Endodermal cell (in vitro differentiated cells): Measurements from ENCODE around the gene FLNC. TPM values are rescaled to one million over a fixed set of nuclear protein-coding genes. Genes with fewer than 3 reads are reported as not detected.

Experiments
- DNase-seq: peaks from one replicate; pipeline ENCODE4 v3.0.0-alpha.2; 2017
- H3K27ac ChIP-seq: 2 replicates; pipeline ENCODE4 v1.5.1; 2013; ENCODE audit warnings: mild to moderate bottlenecking, low read depth, low read length, moderate library complexity
- H3K27me3 ChIP-seq: 2 replicates; pipeline ENCODE4 v1.6.1; 2013; ENCODE audit warnings: mild to moderate bottlenecking, low read length, moderate library complexity; ENCODE audit not compliant: insufficient read depth, control insufficient read depth, poor library complexity, severe bottlenecking
- H3K36me3 ChIP-seq: 2 replicates; pipeline ENCODE4 v1.7.0; 2013; ENCODE audit warnings: mild to moderate bottlenecking, low read length, moderate library complexity; ENCODE audit not compliant: control insufficient read depth, insufficient read depth
- H3K4me1 ChIP-seq: one replicate; pipeline ENCODE4 v1.7.0; 2013; ENCODE audit warnings: low read length; ENCODE audit not compliant: control insufficient read depth, insufficient read depth
- H3K4me3 ChIP-seq: 2 replicates; pipeline ENCODE4 v1.5.1; 2013; ENCODE audit warnings: mild to moderate bottlenecking, low read length, moderate library complexity
- H3K9ac ChIP-seq: 2 replicates; pipeline ENCODE4 v1.6.1; 2013; ENCODE audit warnings: mild to moderate bottlenecking, low read length, moderate library complexity; ENCODE audit not compliant: poor library complexity, severe bottlenecking; ENCODE audit errors: extremely low read depth
- H3K9me3 ChIP-seq: 2 replicates; pipeline ENCODE4 v1.6.1; 2013; ENCODE audit warnings: mild to moderate bottlenecking, low read length, moderate library complexity; ENCODE audit not compliant: control insufficient read depth
- H3K27ac Mint-ChIP-seq: 2 replicates; pipeline ENCODE4 v1.8.0; 2020; ENCODE audit warnings: mixed read lengths
- H3K27me3 Mint-ChIP-seq: 2 replicates; pipeline ENCODE4 v1.8.0; 2021; ENCODE audit warnings: mild to moderate bottlenecking, mixed read lengths; ENCODE audit not compliant: insufficient read depth
- H3K36me3 Mint-ChIP-seq: 2 replicates; pipeline ENCODE4 v1.8.0; 2020; ENCODE audit warnings: low read depth, mixed read lengths
- H3K4me1 Mint-ChIP-seq: 2 replicates; pipeline ENCODE4 v1.8.0; 2020; ENCODE audit warnings: mixed read lengths
- H3K4me3 Mint-ChIP-seq: 2 replicates; pipeline ENCODE4 v1.8.0; 2020; ENCODE audit warnings: mild to moderate bottlenecking, moderate library complexity, mixed read lengths
- H3K9me3 Mint-ChIP-seq: 2 replicates; pipeline ENCODE4 v1.8.0; 2020; ENCODE audit warnings: mild to moderate bottlenecking, mixed read lengths
- WGBS, 2 experiments: methylation state at CpG; one replicate each; pipeline versions ENCODE4 v1.1.5 to v1.1.7; 2013; ENCODE audit warnings: missing lambda C conversion rate in 2 of 2, mixed read lengths in 1 of 2; ENCODE audit not compliant: insufficient coverage in 1 of 2, insufficient read length in 1 of 2; 5-methylcytosine and 5-hydroxymethylcytosine counted together
- total RNA-seq, 2 donors: library from RNA; stranded (reverse); fragmentation: NEBNext Ultra II Directional in 1 of 2; extraction: Animal tissue kit (Norgen Biotek cat#: 25700) in 1 of 2; gene quantifications; 2 replicates in 1 of 2; 3 replicates in 1 of 2; pipeline ENCODE4 v1.2.1, GENCODE V29; 2021
- TF ChIP-seq, protein P1 (sequence below): fragments of 200-600 bp; sonication (generic); conservative IDR thresholded peaks from 2 replicates; pipeline ENCODE4 v1.5.0; 2021; ENCODE audit warnings: antibody characterized with exemption, mild to moderate bottlenecking

Gene FLNC
- total RNA-seq, 2 donors from 2014 or later, result 6.6 to 11.5 TPM

DNA sequence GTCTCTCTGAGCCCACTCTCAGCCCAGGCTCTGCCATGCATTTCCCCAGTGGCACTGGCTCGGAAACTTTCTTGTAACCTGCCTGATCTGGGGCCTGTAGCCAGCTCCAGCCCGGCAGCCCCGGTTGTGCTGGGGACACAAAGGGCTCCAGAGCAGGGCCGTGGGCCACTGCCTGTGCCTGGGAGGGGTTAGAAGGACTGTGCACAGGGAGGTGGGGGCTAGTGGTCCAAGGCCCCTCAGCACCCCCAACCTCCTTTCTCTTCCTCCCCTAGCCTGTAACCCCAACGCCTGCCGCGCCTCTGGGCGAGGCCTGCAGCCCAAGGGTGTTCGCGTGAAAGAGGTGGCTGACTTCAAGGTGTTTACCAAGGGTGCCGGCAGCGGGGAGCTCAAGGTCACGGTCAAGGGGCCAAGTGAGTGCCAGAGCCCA, 9.6 kb downstream of the FLNC start:
- peaks cover 23% of the 10 kb centered on the region for H3K36me3 ChIP-seq
- H3K27ac Mint-ChIP-seq, result no peak overlapping the region
- TF ChIP-seq, protein P1, sequence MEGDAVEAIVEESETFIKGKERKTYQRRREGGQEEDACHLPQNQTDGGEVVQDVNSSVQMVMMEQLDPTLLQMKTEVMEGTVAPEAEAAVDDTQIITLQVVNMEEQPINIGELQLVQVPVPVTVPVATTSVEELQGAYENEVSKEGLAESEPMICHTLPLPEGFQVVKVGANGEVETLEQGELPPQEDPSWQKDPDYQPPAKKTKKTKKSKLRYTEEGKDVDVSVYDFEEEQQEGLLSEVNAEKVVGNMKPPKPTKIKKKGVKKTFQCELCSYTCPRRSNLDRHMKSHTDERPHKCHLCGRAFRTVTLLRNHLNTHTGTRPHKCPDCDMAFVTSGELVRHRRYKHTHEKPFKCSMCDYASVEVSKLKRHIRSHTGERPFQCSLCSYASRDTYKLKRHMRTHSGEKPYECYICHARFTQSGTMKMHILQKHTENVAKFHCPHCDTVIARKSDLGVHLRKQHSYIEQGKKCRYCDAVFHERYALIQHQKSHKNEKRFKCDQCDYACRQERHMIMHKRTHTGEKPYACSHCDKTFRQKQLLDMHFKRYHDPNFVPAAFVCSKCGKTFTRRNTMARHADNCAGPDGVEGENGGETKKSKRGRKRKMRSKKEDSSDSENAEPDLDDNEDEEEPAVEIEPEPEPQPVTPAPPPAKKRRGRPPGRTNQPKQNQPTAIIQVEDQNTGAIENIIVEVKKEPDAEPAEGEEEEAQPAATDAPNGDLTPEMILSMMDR, result no peak

GRCh38 chr7:128840326-128841170, 10.3 kb downstream of the FLNC start:
- no peak overlapping the region for H3K27ac Mint-ChIP-seq
- Histone ChIP-seq H3K4me3 (no peak overlapping the region), H3K9me3 (no peaks in the 10 kb centered on the region), H3K4me1 (no peaks in the 10 kb centered on the region), H3K27ac (no peak overlapping the region), H3K9ac (no peak overlapping the region), H3K27me3 (no peaks in the 10 kb centered on the region), H3K36me3 (peaks cover 21% of the 10 kb centered on the region)
- no peak for DNase-seq
- H3K27me3 Mint-ChIP-seq, result no peaks in the 10 kb centered on the region
- TF ChIP-seq, protein P1, result no peak
- no peaks in the 10 kb centered on the region for H3K9me3 Mint-ChIP-seq
- WGBS, 2 experiments, result 93 to 96% methylated on average over 16 to 23 of the region's 23 CpGs
- H3K4me3 Mint-ChIP-seq, result no peak overlapping the region
- peaks cover 1% of the 10 kb centered on the region for H3K36me3 Mint-ChIP-seq
- H3K4me1 Mint-ChIP-seq, result no peaks in the 10 kb centered on the region

More for the DNA sequence above, 9.6 kb downstream of the FLNC start:
- Mint-ChIP-seq H3K36me3 (peaks cover 1% of the 10 kb centered on the region), H3K4me3 (no peak overlapping the region), H3K27me3 (no peaks in the 10 kb centered on the region), H3K9me3 (no peaks in the 10 kb centered on the region), H3K4me1 (no peaks in the 10 kb centered on the region)
- no peak for DNase-seq
- WGBS, 2 experiments, result 92% methylated on average over 13 of the region's 13 CpGs; no CpG with 5 or more reads in 1 of the 2 experiments
- Histone ChIP-seq H3K9ac (no peak overlapping the region), H3K27ac (no peak overlapping the region), H3K4me1 (no peaks in the 10 kb centered on the region), H3K27me3 (no peaks in the 10 kb centered on the region), H3K4me3 (no peak overlapping the region), H3K9me3 (no peaks in the 10 kb centered on the region)

DNA sequence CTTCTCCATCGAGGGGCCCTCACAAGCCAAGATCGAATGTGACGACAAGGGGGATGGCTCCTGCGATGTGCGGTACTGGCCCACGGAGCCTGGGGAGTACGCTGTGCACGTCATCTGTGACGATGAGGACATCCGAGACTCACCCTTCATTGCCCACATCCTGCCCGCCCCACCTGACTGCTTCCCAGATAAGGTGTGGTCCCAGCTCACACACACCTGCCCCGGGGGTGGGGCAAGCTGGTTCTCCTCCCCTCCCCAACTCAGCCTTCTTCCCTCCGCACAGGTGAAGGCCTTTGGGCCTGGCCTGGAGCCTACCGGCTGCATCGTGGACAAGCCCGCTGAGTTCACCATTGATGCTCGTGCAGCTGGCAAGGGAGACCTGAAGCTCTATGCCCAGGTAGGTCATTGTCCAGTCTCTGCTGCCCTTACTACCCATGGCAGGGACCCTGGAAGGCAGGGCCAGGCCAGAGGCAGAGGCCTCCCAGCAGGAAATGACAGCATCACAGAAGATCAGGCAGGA, 11.0 kb downstream of the FLNC start:
- TF ChIP-seq, protein P1, result no peak
- H3K27me3 Mint-ChIP-seq, result no peaks in the 10 kb centered on the region

More for the DNA sequence above, 11.0 kb downstream of the FLNC start:
- H3K9me3 ChIP-seq, result no peaks in the 10 kb centered on the region
- H3K36me3 ChIP-seq, result peaks cover 15% of the 10 kb centered on the region
- WGBS, 2 experiments, result 94 to 98% methylated on average over 11 to 17 of the region's 17 CpGs
- no peak for DNase-seq
- H3K4me3 Mint-ChIP-seq, result no peak overlapping the region
- H3K9me3 Mint-ChIP-seq, result no peaks in the 10 kb centered on the region
- H3K4me3 ChIP-seq, result no peak overlapping the region
- H3K4me1 Mint-ChIP-seq, result no peaks in the 10 kb centered on the region
- H3K36me3 Mint-ChIP-seq, result peaks cover 1% of the 10 kb centered on the region
- no peak overlapping the region for H3K9ac ChIP-seq
- H3K27ac ChIP-seq, result no peak overlapping the region
- H3K4me1 ChIP-seq, result no peaks in the 10 kb centered on the region
- no peak overlapping the region for H3K27ac Mint-ChIP-seq
- H3K27me3 ChIP-seq, result no peaks in the 10 kb centered on the region
